ENCODE measurements around the gene FBRS.
"Not testable (repeated sequence)": the region's sequence is repeated elsewhere in the genome, so short reads cannot be mapped to it uniquely, and the experiment has no call there.

The FBRS gene

DNA sequence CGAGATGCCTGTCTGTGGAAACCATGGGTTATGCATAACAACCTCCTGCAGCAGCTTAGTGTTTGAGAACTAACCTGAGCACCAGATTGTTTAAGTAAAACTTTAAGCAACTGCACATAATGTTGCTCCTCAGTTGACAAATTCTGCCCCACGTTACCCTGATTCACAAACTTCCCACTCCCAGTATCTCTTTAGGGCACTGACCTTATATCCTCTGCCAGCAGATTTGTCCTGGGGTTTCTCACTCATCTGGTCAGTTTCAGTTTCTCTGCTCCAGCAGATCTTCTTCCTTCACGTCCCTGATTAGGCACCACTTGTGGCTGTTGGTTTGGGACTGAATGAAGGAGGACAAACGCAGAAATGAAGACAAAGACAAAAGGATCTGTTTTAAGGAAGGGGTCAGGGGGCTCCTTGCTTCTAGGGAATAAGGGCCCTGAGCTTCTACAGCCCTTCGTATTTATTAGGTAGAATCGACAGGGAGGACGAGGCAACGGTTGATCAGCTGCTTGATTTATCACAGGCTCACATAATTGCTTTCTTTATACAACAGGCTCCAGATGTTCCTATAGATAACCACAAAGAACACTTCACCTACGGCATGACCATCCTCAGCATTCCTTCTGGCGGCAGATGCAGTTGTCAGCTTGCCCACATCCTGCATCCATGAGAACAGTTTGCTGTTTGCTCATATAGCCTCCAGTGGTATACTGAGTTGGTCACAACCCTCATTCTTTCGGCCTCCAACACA lies 34.5 kb upstream of the FBRS start:
- TF ChIP-seq, protein P1, sequence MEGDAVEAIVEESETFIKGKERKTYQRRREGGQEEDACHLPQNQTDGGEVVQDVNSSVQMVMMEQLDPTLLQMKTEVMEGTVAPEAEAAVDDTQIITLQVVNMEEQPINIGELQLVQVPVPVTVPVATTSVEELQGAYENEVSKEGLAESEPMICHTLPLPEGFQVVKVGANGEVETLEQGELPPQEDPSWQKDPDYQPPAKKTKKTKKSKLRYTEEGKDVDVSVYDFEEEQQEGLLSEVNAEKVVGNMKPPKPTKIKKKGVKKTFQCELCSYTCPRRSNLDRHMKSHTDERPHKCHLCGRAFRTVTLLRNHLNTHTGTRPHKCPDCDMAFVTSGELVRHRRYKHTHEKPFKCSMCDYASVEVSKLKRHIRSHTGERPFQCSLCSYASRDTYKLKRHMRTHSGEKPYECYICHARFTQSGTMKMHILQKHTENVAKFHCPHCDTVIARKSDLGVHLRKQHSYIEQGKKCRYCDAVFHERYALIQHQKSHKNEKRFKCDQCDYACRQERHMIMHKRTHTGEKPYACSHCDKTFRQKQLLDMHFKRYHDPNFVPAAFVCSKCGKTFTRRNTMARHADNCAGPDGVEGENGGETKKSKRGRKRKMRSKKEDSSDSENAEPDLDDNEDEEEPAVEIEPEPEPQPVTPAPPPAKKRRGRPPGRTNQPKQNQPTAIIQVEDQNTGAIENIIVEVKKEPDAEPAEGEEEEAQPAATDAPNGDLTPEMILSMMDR (IDR thresholded peaks at IDR 0.05; ENCODE audit: low read depth, low read length, missing control alignments), result no peak
- H3K27me3 ChIP-seq (replicated peaks), result no peaks in the 10 kb centered on the region
- no peak overlapping the region for H3K4me3 ChIP-seq (ENCODE audit: low read depth, low read length)
- no peaks in the 10 kb centered on the region for H3K36me3 ChIP-seq (replicated peaks)
- no peak for DNase-seq
- in situ Hi-C loops (cut with HindIII; ENCODE audit: low pct_ligation_motif_present, low sequenced_read_pairs), result loop anchor here (25.0 kb wide), 1 partner anchor 186 kb away; the partner anchor contains the start of genes DCTPP1 and SEPHS2
- H3K27ac ChIP-seq, result no peak overlapping the region

DNA sequence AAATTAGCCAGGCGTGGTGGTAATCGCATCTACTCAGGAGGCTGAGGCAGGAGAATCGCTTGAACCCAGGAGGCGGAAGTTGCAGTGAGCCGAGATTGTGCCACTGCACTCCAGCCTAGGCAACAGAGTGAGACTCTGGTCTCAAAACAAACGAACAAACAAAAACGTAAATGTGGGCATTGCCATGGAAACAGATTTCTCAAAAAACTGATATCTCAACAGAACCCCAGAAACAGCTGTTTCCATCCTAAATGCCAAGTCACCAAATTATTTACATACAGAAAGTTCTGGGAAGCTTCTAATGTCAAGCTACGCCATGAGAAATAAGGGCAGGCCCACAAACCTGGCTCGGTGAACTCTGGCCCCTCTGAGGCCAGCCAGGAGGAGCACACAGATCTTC lies 32.0 kb upstream of the FBRS start:
- TF ChIP-seq, protein P1 (IDR thresholded peaks at IDR 0.05; ENCODE audit: low read depth, low read length, missing control alignments), result no peak
- Histone ChIP-seq H3K4me3 (ENCODE audit: low read depth, low read length) (no peak overlapping the region), H3K27me3 (replicated peaks) (no peaks in the 10 kb centered on the region), H3K36me3 (replicated peaks) (no peaks in the 10 kb centered on the region), H3K27ac (no peak overlapping the region)
- DNase-seq, result no peak
- in situ Hi-C loops (cut with HindIII; ENCODE audit: low pct_ligation_motif_present, low sequenced_read_pairs), result no loop called here

DNA sequence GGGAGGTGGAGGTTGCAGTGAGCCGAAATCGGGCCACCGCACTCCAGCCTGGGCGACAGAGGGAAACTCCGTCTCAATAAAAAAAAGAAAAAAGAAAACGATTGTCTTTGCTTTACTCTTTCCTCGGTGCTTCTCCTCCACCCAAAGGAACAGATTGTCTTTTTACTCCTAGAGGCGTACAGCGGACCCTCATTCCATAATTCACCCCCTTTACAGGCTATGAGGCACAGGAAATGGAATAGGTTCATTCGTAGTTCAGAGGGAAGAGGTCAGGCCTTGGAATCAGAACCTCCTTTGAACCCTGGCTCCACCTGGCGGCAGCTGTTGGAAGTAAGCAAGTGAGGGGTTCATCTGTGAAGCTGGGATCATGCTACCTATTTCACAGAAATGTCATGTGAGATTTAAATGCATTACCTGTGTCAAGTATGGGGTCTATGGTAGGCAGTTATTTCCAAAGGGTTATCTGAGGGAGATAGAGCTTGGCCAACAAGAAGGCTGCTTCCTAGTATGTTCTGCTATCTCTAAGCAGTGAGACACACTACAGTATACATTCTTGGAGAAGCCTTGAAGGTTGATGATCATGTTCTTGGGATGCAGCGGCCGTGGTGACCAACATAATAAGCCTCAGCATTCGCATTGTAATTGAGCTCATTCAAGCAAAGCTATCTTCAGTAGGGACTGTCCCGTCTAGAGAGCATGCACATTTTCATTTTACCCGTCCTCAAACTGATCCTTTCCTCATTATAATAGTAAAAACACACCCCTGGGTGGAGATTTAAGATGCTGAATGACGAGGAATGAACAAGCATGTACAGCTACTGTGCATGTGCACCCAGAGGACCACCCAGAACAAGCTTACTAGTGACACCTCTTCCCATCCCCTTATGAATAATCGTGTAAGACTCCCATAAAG lies 29.3 kb upstream of the FBRS start:
- Histone ChIP-seq H3K27me3 (replicated peaks) (no peaks in the 10 kb centered on the region), H3K27ac (no peak overlapping the region), H3K36me3 (replicated peaks) (no peaks in the 10 kb centered on the region), H3K4me3 (ENCODE audit: low read depth, low read length) (peak overlapping the region; percentile 24)
- TF ChIP-seq, protein P1 (IDR thresholded peaks at IDR 0.05; ENCODE audit: low read depth, low read length, missing control alignments), result peak; percentile 96
- DNase-seq, result peak; percentile 60
- in situ Hi-C loops (cut with HindIII; ENCODE audit: low pct_ligation_motif_present, low sequenced_read_pairs), result no loop called here

DNA sequence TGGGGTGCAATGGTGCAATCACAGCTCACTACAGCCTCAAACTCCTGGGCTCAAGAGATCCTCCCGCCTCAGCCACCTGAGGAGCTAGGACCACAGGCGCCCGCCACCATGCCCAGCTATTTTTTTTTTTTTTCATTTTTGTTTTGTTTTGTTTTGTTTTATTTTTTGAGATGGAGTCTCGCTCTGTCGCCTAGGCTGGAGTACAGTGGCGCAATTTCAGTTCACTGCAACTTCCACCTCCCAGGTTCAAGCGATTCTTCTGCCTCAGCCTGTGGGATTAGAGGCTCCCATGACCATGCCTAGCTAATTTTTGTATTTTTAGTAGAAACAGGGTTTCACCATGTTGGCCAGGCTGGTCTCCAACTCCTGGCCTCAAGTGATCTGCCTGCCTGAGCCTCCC lies 25.8 kb upstream of the FBRS start:
- H3K27me3 ChIP-seq (replicated peaks); in situ Hi-C loops (cut with HindIII; ENCODE audit: low pct_ligation_motif_present, low sequenced_read_pairs); H3K27ac ChIP-seq; DNase-seq; H3K36me3 ChIP-seq (replicated peaks); H3K4me3 ChIP-seq (ENCODE audit: low read depth, low read length): not testable (repeated sequence)

DNA sequence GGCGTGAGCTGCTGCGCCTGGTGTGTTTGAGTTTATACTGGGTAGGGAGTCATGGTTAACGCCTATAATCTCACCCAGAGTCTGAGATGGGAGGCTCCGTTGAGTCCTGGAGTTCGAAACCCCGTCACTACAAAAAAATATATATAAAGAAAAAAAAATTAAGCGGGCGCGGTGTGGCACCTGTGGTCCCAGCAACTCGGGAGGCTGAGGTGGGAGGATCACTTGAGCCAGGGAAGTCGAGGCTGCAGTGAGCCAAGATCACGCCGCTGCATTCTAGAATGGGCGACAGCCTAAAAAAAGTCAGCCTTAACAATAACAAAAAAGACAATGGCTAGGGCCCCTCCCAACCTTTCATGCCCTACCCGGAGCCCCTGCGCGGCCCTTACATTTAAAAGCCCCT lies 24.7 kb upstream of the FBRS start:
- TF ChIP-seq, protein P1 (IDR thresholded peaks at IDR 0.05; ENCODE audit: low read depth, low read length, missing control alignments), result no peak
- DNase-seq, result no peak
- in situ Hi-C loops (cut with HindIII; ENCODE audit: low pct_ligation_motif_present, low sequenced_read_pairs), result no loop called here
- Histone ChIP-seq H3K27ac (peak overlapping the region; percentile 79), H3K36me3 (replicated peaks) (no peaks in the 10 kb centered on the region), H3K4me3 (ENCODE audit: low read depth, low read length) (peak overlapping the region; percentile 83), H3K27me3 (replicated peaks) (no peaks in the 10 kb centered on the region)

DNA sequence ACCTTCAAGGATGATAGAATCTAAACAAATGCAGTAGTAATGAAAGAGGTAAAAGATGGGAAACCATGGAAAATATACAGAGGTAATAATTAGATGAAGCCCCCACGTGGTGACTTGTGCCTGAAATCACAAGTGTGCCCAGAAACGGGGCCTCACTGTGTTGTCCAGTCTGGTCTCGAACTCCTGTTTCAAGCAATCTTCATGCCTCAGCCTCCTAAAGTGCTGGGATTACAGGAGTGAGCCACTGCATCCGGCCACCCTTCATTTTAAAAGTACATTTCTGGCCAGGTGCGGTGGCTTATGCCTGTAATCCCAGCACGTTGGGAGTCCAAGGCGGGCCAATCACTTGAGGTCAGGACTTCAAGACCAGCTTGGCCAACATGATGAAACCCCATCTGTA lies 21.6 kb upstream of the FBRS start:
- no peak overlapping the region for H3K27ac ChIP-seq
- in situ Hi-C loops (cut with HindIII; ENCODE audit: low pct_ligation_motif_present, low sequenced_read_pairs), result no loop called here
- no peaks in the 10 kb centered on the region for H3K27me3 ChIP-seq (replicated peaks)
- TF ChIP-seq, protein P1 (IDR thresholded peaks at IDR 0.05; ENCODE audit: low read depth, low read length, missing control alignments), result no peak
- DNase-seq, result no peak
- H3K36me3 ChIP-seq (replicated peaks), result no peaks in the 10 kb centered on the region
- H3K4me3 ChIP-seq (ENCODE audit: low read depth, low read length), result no peak overlapping the region

DNA sequence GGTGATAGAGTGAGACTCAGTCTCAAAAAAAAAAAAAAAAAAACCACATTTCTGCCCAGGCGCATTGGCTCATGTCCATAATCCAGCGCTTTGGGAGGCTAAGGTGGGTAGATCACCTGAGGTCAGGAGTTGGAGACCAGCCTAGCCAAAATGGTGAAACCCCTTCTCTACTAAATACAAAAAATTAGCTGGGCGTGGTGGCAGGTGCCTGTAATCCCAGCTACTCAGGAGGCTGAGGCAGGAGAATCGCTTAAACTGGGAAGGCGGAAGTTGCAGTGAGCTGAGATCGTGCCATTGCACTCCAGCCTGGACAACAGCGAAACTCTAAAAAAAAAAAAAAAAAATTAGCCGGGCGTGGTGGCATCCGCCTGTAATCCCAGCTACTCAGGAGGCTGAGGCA lies 21.1 kb upstream of the FBRS start:
- not testable (repeated sequence) for DNase-seq

More for the DNA sequence above, 21.1 kb upstream of the FBRS start:
- H3K27ac ChIP-seq; H3K36me3 ChIP-seq (replicated peaks); H3K27me3 ChIP-seq (replicated peaks); in situ Hi-C loops (cut with HindIII; ENCODE audit: low pct_ligation_motif_present, low sequenced_read_pairs); H3K4me3 ChIP-seq (ENCODE audit: low read depth, low read length): not testable (repeated sequence)

Measured in brain microvascular endothelial cell (primary cell).